Endothelial cell of umbilical vein (primary cell): ENCODE data around the gene CTH.
"Not testable (repeated sequence)": the region's sequence is repeated elsewhere in the genome, so short reads cannot be mapped to it uniquely, and the experiment has no call there.

Source experiments
- EZH2 ChIP-seq: IDR thresholded peaks from 2 replicates; pipeline ENCODE4 v1.6.1; 2012; ENCODE audit warnings: borderline replicate concordance, low read depth, mild to moderate bottlenecking, moderate library complexity, low read length, inconsistent platforms; ENCODE audit not compliant: severe bottlenecking
- FOS ChIP-seq: IDR thresholded peaks from 2 replicates; pipeline ENCODE4 v1.6.1; 2011; ENCODE audit warnings: mild to moderate bottlenecking, low read length, moderate library complexity, borderline replicate concordance; ENCODE audit not compliant: insufficient read depth
- GATA2 ChIP-seq: IDR thresholded peaks from 2 replicates; pipeline ENCODE4 v1.7.0; 2011; ENCODE audit warnings: low read depth, mild to moderate bottlenecking, moderate library complexity, mixed read lengths, low read length; ENCODE audit not compliant: insufficient read length, insufficient read depth
- JUN ChIP-seq: IDR thresholded peaks from 2 replicates; pipeline ENCODE4 v1.6.1; 2011; ENCODE audit warnings: borderline replicate concordance, low read depth; ENCODE audit not compliant: insufficient read length, insufficient read depth
- MYC ChIP-seq: IDR thresholded peaks from one replicate; pipeline ENCODE4 v1.6.1; 2011; ENCODE audit warnings: mild to moderate bottlenecking, low read depth, low read length
- POLR2A ChIP-seq: IDR thresholded peaks from 2 replicates; pipeline ENCODE4 v1.6.1; 2012; ENCODE audit warnings: low read depth, mild to moderate bottlenecking, control low read depth, low read length
- POLR2AphosphoS5 ChIP-seq: IDR thresholded peaks from 2 replicates; pipeline ENCODE4 v1.6.1; 2012; ENCODE audit warnings: low read depth, mild to moderate bottlenecking, control low read depth, low read length, moderate library complexity; ENCODE audit not compliant: insufficient read depth
- TF ChIP-seq, protein P1 (sequence below), 2 donors: IDR thresholded peaks; 1 replicate in 1 of 2; 2 replicates in 1 of 2; pipeline ENCODE4 v1.5.1; 2011; ENCODE audit warnings: low read length in 2 of 2, mild to moderate bottlenecking in 2 of 2, moderate library complexity in 2 of 2, control low read depth in 1 of 2, inconsistent platforms in 1 of 2, low read depth in 1 of 2; ENCODE audit not compliant: insufficient read depth in 1 of 2; ENCODE audit errors: extremely low read depth in 1 of 2
- TF ChIP-seq, protein P2 (sequence below): IDR thresholded peaks from 2 replicates; pipeline ENCODE4 v1.6.1; 2011; ENCODE audit not compliant: insufficient read depth, insufficient read length

DNA sequence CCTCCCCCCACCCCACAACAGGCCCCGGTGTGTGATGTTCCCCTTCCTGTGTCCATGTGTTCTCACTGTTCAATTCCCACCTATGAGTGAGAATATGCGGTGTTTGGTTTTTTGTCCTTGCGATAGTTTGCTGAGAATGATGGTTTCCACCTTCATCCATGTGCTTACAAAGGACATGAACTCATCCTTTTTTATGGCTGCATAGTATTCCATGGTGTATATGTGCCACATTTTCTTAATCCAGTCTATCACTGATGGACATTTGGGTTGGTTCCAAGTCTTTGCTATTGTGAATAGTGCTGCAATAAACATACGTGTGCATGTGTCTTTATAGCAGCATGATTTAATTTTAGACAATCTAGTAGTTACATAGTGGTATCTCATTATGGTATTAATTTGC is 66.8 kb downstream of the CTH start:
- TF ChIP-seq JUN, MYC, FOS, POLR2A, EZH2, POLR2AphosphoS5, GATA2: not testable (repeated sequence)
- TF ChIP-seq, protein P1, sequence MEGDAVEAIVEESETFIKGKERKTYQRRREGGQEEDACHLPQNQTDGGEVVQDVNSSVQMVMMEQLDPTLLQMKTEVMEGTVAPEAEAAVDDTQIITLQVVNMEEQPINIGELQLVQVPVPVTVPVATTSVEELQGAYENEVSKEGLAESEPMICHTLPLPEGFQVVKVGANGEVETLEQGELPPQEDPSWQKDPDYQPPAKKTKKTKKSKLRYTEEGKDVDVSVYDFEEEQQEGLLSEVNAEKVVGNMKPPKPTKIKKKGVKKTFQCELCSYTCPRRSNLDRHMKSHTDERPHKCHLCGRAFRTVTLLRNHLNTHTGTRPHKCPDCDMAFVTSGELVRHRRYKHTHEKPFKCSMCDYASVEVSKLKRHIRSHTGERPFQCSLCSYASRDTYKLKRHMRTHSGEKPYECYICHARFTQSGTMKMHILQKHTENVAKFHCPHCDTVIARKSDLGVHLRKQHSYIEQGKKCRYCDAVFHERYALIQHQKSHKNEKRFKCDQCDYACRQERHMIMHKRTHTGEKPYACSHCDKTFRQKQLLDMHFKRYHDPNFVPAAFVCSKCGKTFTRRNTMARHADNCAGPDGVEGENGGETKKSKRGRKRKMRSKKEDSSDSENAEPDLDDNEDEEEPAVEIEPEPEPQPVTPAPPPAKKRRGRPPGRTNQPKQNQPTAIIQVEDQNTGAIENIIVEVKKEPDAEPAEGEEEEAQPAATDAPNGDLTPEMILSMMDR (IDR thresholded peaks at IDR 0.05; ENCODE audit: extremely low read depth in 1 of 2, insufficient read depth in 1 of 2, low read depth in 1 of 2, low read length in 2 of 2), result not testable (repeated sequence)
- TF ChIP-seq, protein P2, sequence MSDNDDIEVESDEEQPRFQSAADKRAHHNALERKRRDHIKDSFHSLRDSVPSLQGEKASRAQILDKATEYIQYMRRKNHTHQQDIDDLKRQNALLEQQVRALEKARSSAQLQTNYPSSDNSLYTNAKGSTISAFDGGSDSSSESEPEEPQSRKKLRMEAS, result not testable (repeated sequence)
